AG09309 (cell line): Measurements from ENCODE around the gene RAB6A.
"Not testable (repeated sequence)": the region's sequence is repeated elsewhere in the genome, so short reads cannot be mapped to it uniquely, and the experiment has no call there.

Experiments
- DNase-seq: peaks from one replicate; pipeline ENCODE4 v3.0.0-alpha.2; 2010; ENCODE audit warnings: low read depth
- H3K4me3 ChIP-seq: 2 replicates; pipeline ENCODE4 v1.5.1; 2011; ENCODE audit warnings: mild to moderate bottlenecking, low read depth, low read length, moderate library complexity; ENCODE audit not compliant: control insufficient read depth
- TF ChIP-seq, protein P1 (sequence below): IDR thresholded peaks from 2 replicates; pipeline ENCODE4 v1.5.1; 2011; ENCODE audit warnings: mild to moderate bottlenecking, low read depth, low read length, inconsistent platforms; ENCODE audit not compliant: insufficient read depth, control insufficient read depth; ENCODE audit errors: missing control alignments

RAB6A gene

GRCh38 chr11:73753938-73754337 lies 6.9 kb downstream of the RAB6A start:
- no peak for DNase-seq
- TF ChIP-seq, protein P1, sequence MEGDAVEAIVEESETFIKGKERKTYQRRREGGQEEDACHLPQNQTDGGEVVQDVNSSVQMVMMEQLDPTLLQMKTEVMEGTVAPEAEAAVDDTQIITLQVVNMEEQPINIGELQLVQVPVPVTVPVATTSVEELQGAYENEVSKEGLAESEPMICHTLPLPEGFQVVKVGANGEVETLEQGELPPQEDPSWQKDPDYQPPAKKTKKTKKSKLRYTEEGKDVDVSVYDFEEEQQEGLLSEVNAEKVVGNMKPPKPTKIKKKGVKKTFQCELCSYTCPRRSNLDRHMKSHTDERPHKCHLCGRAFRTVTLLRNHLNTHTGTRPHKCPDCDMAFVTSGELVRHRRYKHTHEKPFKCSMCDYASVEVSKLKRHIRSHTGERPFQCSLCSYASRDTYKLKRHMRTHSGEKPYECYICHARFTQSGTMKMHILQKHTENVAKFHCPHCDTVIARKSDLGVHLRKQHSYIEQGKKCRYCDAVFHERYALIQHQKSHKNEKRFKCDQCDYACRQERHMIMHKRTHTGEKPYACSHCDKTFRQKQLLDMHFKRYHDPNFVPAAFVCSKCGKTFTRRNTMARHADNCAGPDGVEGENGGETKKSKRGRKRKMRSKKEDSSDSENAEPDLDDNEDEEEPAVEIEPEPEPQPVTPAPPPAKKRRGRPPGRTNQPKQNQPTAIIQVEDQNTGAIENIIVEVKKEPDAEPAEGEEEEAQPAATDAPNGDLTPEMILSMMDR, result no peak
- no peak overlapping the region for H3K4me3 ChIP-seq

- no peak for DNase-seq
- no peak overlapping the region for H3K4me3 ChIP-seq
- TF ChIP-seq, protein P1, result no peak
These were observed 8.0 kb downstream of the RAB6A start for GRCh38 chr11:73752903-73753302.

DNA sequence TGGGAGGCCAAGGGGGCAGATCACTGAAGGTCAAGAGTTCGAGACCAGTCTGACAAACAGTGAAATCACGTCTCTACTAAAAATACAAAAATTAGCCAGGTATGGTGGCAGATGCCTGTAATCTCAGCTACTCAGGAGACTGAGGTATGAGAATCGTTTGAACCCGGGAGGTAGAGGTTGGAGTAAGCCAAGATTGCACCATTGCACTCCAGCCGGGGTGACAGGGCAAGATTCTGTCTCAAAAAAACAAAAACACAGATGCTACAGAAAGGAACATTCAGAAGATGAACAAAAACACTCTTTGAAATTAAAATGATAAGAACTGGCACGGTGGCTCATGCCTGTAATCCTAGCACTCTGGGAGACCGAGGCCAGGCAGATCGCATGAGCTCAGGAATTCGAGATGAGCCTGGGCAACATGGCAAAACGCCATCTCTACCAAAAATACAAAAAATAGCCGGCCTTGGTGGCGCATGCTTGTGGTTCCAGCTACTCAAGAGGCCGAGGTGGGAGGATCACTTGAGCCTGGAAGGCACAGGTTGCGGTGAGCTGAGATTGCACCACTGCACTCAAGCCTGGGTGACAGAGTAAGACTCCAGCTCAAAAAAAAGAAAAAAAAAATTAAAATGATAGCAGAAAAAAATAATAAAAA lies 8.5 kb downstream of the RAB6A start:
- no peak overlapping the region for H3K4me3 ChIP-seq
- DNase-seq, result no peak
- TF ChIP-seq, protein P1, result no peak

DNA sequence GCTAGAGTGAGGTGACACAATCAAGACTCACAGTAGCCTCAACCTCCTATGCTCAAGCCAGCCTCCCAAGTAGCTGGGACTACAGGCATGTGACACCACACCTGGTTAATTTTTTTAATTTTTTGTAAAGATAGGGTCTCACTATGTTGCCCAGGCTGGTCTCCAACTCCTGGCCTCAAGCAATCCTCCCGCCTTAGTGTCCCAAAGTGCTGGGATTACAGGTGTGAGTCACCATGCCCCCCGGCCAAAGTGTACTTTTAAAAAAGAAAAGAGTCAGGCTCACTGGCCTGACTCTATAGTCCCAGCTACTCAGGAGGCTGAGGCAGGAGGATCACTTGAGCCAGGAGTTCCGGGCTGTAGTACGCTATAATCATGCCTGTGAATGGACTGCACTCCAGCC lies 10.0 kb downstream of the RAB6A start:
- not testable (repeated sequence) for H3K4me3 ChIP-seq, DNase-seq

GRCh38 chr11:73750228-73750627 lies 10.6 kb downstream of the RAB6A start:
- no peak overlapping the region for H3K4me3 ChIP-seq
- DNase-seq, result no peak
- TF ChIP-seq, protein P1, result no peak

GRCh38 chr11:73749118-73749517 lies 11.8 kb downstream of the RAB6A start:
- DNase-seq, result no peak
- no peak overlapping the region for H3K4me3 ChIP-seq
- TF ChIP-seq, protein P1, result no peak

- DNase-seq, result no peak
- TF ChIP-seq, protein P1, result no peak
- no peak overlapping the region for H3K4me3 ChIP-seq
These were observed 12.6 kb downstream of the RAB6A start for GRCh38 chr11:73748300-73748699.
